ENCODE results near the gene PCNX2.

DNA sequence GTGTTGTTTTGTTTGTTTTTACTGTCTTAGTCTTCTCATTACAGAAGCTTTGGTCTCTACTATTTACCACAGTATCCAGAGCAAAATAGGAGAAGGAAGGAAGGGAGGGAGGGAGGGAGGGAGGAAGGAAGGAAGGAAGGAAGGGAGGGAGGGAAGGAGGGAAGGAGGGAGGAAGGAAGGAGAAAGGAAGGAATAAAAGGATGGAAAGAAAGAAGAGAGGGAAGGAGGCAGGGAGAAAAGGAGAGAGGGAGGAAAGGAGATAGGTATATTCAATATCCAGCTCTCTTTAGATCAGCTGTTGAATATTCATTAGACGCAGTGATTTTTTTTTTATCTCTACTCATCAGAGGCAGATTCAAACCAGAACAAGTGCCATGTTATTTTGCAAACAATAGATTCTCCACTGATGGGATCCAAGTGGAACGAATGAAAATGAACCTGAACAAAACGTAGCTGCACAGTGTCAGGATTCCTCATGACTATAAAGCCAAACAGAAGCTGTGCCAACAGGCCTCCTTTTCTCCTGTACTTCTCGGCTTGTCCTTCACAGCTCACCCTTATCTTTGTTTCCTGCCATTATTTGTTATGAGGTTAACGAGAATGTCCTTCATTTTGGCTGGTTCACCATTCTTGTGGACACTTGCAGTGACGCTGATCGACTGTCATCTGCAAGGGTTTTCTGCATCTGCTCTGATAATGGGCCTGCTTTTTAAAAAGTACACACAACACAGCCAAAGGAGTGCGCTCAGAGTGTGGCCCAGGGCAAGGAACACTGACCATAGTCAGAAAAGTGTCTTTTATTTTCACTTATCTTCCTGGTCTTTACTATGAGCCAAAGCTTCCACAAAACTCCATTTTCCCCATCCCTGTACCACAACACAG lies 352.9 kb downstream of the PCNX2 start:
- TF ChIP-seq, protein P1, sequence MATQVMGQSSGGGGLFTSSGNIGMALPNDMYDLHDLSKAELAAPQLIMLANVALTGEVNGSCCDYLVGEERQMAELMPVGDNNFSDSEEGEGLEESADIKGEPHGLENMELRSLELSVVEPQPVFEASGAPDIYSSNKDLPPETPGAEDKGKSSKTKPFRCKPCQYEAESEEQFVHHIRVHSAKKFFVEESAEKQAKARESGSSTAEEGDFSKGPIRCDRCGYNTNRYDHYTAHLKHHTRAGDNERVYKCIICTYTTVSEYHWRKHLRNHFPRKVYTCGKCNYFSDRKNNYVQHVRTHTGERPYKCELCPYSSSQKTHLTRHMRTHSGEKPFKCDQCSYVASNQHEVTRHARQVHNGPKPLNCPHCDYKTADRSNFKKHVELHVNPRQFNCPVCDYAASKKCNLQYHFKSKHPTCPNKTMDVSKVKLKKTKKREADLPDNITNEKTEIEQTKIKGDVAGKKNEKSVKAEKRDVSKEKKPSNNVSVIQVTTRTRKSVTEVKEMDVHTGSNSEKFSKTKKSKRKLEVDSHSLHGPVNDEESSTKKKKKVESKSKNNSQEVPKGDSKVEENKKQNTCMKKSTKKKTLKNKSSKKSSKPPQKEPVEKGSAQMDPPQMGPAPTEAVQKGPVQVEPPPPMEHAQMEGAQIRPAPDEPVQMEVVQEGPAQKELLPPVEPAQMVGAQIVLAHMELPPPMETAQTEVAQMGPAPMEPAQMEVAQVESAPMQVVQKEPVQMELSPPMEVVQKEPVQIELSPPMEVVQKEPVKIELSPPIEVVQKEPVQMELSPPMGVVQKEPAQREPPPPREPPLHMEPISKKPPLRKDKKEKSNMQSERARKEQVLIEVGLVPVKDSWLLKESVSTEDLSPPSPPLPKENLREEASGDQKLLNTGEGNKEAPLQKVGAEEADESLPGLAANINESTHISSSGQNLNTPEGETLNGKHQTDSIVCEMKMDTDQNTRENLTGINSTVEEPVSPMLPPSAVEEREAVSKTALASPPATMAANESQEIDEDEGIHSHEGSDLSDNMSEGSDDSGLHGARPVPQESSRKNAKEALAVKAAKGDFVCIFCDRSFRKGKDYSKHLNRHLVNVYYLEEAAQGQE (IDR thresholded peaks at IDR 0.05; ENCODE audit: low read depth) = no peak
- TF ChIP-seq ZBTB7A (IDR thresholded peaks at IDR 0.05; ENCODE audit: low read depth) (no peak), RAD21 (IDR thresholded peaks at IDR 0.05; ENCODE audit: low read depth) (no peak), CEBPB (IDR thresholded peaks at IDR 0.05) (no peak)
- TF ChIP-seq, protein P2, sequence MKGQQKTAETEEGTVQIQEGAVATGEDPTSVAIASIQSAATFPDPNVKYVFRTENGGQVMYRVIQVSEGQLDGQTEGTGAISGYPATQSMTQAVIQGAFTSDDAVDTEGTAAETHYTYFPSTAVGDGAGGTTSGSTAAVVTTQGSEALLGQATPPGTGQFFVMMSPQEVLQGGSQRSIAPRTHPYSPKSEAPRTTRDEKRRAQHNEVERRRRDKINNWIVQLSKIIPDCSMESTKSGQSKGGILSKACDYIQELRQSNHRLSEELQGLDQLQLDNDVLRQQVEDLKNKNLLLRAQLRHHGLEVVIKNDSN (IDR thresholded peaks at IDR 0.05) = no peak
